Stimulated activated memory B cell treated with anti-CD40 and anti-IgM and Interleukin-4, amounts not matched to agents 10 μg/mL and 1 μg/mL and 100 μg/mL, for 72 hours (primary cell): Measurements from ENCODE around the gene TCIRG1.
"Not testable (repeated sequence)": the region's sequence is repeated elsewhere in the genome, so short reads cannot be mapped to it uniquely, and the experiment has no call there.

ENCODE experiments used
- ATAC-seq: fragments of 150-1000 bp; cut with Tn5 transposase; 2 replicates; pipeline ENCODE4 v1.10.0; 2021
- H3K27ac Mint-ChIP-seq: one replicate; pipeline ENCODE4 v1.8.0; 2022; ENCODE audit warnings: mild to moderate bottlenecking, mixed read lengths
- H3K27me3 Mint-ChIP-seq: one replicate; pipeline ENCODE4 v1.8.0; 2022; ENCODE audit warnings: mixed read lengths
- H3K36me3 Mint-ChIP-seq: one replicate; pipeline ENCODE4 v1.8.0; 2022; ENCODE audit warnings: mixed read lengths
- H3K4me1 Mint-ChIP-seq: one replicate; pipeline ENCODE4 v1.8.0; 2022; ENCODE audit warnings: mixed read lengths
- H3K4me3 Mint-ChIP-seq: one replicate; pipeline ENCODE4 v1.8.0; 2022; ENCODE audit warnings: mild to moderate bottlenecking, moderate library complexity, mixed read lengths
- H3K9me3 Mint-ChIP-seq: one replicate; pipeline ENCODE4 v1.8.0; 2022; ENCODE audit warnings: mixed read lengths

The TCIRG1 gene

GRCh38 chr11:68067991-68068390 lies 29.2 kb downstream of the TCIRG1 start:
- no peaks in the 10 kb centered on the region for H3K27me3 Mint-ChIP-seq
- H3K36me3 Mint-ChIP-seq, result peaks cover 64% of the 10 kb centered on the region
- H3K27ac Mint-ChIP-seq, result no peak overlapping the region
- H3K9me3 Mint-ChIP-seq, result no peaks in the 10 kb centered on the region
- ATAC-seq, result no peak
- no peak overlapping the region for H3K4me3 Mint-ChIP-seq
- peaks cover 8% of the 10 kb centered on the region for H3K4me1 Mint-ChIP-seq

GRCh38 chr11:68071281-68072048 lies 32.6 kb downstream of the TCIRG1 start:
- peak overlapping the region; percentile 54 for H3K27ac Mint-ChIP-seq
- peak; percentile 59 for ATAC-seq
- H3K27me3 Mint-ChIP-seq, result no peaks in the 10 kb centered on the region
- no peak overlapping the region for H3K4me3 Mint-ChIP-seq
- peaks cover 8% of the 10 kb centered on the region for H3K4me1 Mint-ChIP-seq
- peaks cover 55% of the 10 kb centered on the region for H3K36me3 Mint-ChIP-seq
- no peaks in the 10 kb centered on the region for H3K9me3 Mint-ChIP-seq

- Mint-ChIP-seq H3K4me1 (peaks cover 22% of the 10 kb centered on the region), H3K36me3 (peaks cover 33% of the 10 kb centered on the region)
These were observed 35.9 kb downstream of the TCIRG1 start for GRCh38 chr11:68074584-68075352.

GRCh38 chr11:68076371-68077042 lies 37.7 kb downstream of the TCIRG1 start:
- Mint-ChIP-seq H3K9me3 (no peaks in the 10 kb centered on the region), H3K36me3 (peaks cover 25% of the 10 kb centered on the region), H3K4me3 (no peak overlapping the region), H3K4me1 (peaks cover 16% of the 10 kb centered on the region), H3K27me3 (no peaks in the 10 kb centered on the region), H3K27ac (no peak overlapping the region)
- no peak for ATAC-seq

More at GRCh38 chr11:68074584-68075352, 35.9 kb downstream of the TCIRG1 start:
- Mint-ChIP-seq H3K9me3 (no peaks in the 10 kb centered on the region), H3K4me3 (no peak overlapping the region), H3K27me3 (no peaks in the 10 kb centered on the region), H3K27ac (no peak overlapping the region)
- no peak for ATAC-seq

- Mint-ChIP-seq H3K27ac (peak overlapping the region; percentile 5), H3K4me3 (no peak overlapping the region), H3K9me3 (no peaks in the 10 kb centered on the region), H3K36me3 (peaks cover 25% of the 10 kb centered on the region), H3K4me1 (peaks cover 15% of the 10 kb centered on the region), H3K27me3 (no peaks in the 10 kb centered on the region)
- ATAC-seq, result peak; percentile 79
These were observed 39.1 kb downstream of the TCIRG1 start for GRCh38 chr11:68077617-68078582.

- Mint-ChIP-seq H3K9me3 (no peaks in the 10 kb centered on the region), H3K27ac (no peak overlapping the region), H3K27me3 (no peaks in the 10 kb centered on the region), H3K36me3 (peaks cover 12% of the 10 kb centered on the region), H3K4me3 (no peak overlapping the region), H3K4me1 (peaks cover 15% of the 10 kb centered on the region)
- ATAC-seq, result no peak
These were observed 42.0 kb downstream of the TCIRG1 start for GRCh38 chr11:68080860-68081259.

- Mint-ChIP-seq H3K27ac (no peak overlapping the region), H3K4me3 (no peak overlapping the region), H3K9me3 (no peaks in the 10 kb centered on the region), H3K36me3 (peaks cover 12% of the 10 kb centered on the region), H3K4me1 (peaks cover 15% of the 10 kb centered on the region), H3K27me3 (no peaks in the 10 kb centered on the region)
- ATAC-seq, result no peak
These were observed 42.9 kb downstream of the TCIRG1 start for GRCh38 chr11:68081691-68082090.

- peaks cover 11% of the 10 kb centered on the region for H3K4me1 Mint-ChIP-seq
- no peak for ATAC-seq
These were observed 43.7 kb downstream of the TCIRG1 start for GRCh38 chr11:68082481-68082880.

GRCh38 chr11:68083517-68083916 lies 44.7 kb downstream of the TCIRG1 start:
- H3K9me3 Mint-ChIP-seq, result no peaks in the 10 kb centered on the region
- no peaks in the 10 kb centered on the region for H3K27me3 Mint-ChIP-seq
- H3K4me3 Mint-ChIP-seq, result no peak overlapping the region
- H3K27ac Mint-ChIP-seq, result no peak overlapping the region
- H3K36me3 Mint-ChIP-seq, result peaks cover 6% of the 10 kb centered on the region
- H3K4me1 Mint-ChIP-seq, result peaks cover under 1% of the 10 kb centered on the region
- no peak for ATAC-seq

More at GRCh38 chr11:68082481-68082880, 43.7 kb downstream of the TCIRG1 start:
- H3K4me3 Mint-ChIP-seq, result no peak overlapping the region
- H3K27me3 Mint-ChIP-seq, result no peaks in the 10 kb centered on the region
- H3K36me3 Mint-ChIP-seq, result peaks cover 12% of the 10 kb centered on the region
- no peak overlapping the region for H3K27ac Mint-ChIP-seq
- no peaks in the 10 kb centered on the region for H3K9me3 Mint-ChIP-seq

- Mint-ChIP-seq H3K27ac (no peak overlapping the region), H3K9me3 (no peaks in the 10 kb centered on the region), H3K4me3 (no peak overlapping the region), H3K27me3 (no peaks in the 10 kb centered on the region), H3K4me1 (peaks cover 12% of the 10 kb centered on the region), H3K36me3 (no peaks in the 10 kb centered on the region)
- ATAC-seq, result no peak
These were observed 50.9 kb downstream of the TCIRG1 start for GRCh38 chr11:68089679-68090078.

- Mint-ChIP-seq H3K4me3 (no peak overlapping the region), H3K9me3 (no peaks in the 10 kb centered on the region), H3K27me3 (no peaks in the 10 kb centered on the region), H3K36me3 (no peaks in the 10 kb centered on the region), H3K27ac (no peak overlapping the region), H3K4me1 (peaks cover 12% of the 10 kb centered on the region)
- no peak for ATAC-seq
These were observed 51.5 kb downstream of the TCIRG1 start for GRCh38 chr11:68090287-68090686.

GRCh38 chr11:68090706-68091105 lies 51.9 kb downstream of the TCIRG1 start:
- Mint-ChIP-seq H3K27me3 (no peaks in the 10 kb centered on the region), H3K36me3 (no peaks in the 10 kb centered on the region), H3K4me1 (peaks cover 12% of the 10 kb centered on the region), H3K27ac (no peak overlapping the region), H3K4me3 (no peak overlapping the region), H3K9me3 (no peaks in the 10 kb centered on the region)
- peak; percentile 54 for ATAC-seq

GRCh38 chr11:68092411-68092810 lies 53.6 kb downstream of the TCIRG1 start:
- H3K4me1 Mint-ChIP-seq, result peaks cover 12% of the 10 kb centered on the region
- no peaks in the 10 kb centered on the region for H3K9me3 Mint-ChIP-seq
- H3K27ac Mint-ChIP-seq, result no peak overlapping the region
- ATAC-seq, result no peak
- no peaks in the 10 kb centered on the region for H3K36me3 Mint-ChIP-seq
- no peak overlapping the region for H3K4me3 Mint-ChIP-seq
- H3K27me3 Mint-ChIP-seq, result no peaks in the 10 kb centered on the region

- not testable (repeated sequence) for H3K27ac Mint-ChIP-seq, H3K27me3 Mint-ChIP-seq, H3K4me3 Mint-ChIP-seq, ATAC-seq, H3K36me3 Mint-ChIP-seq, H3K9me3 Mint-ChIP-seq
- peaks cover 16% of the 10 kb centered on the region for H3K4me1 Mint-ChIP-seq
These were observed 54.1 kb downstream of the TCIRG1 start for GRCh38 chr11:68092946-68093345.
